C4-2B (cell line): ENCODE measurements around the gene FAM76A.
"Not testable (repeated sequence)": the region's sequence is repeated elsewhere in the genome, so short reads cannot be mapped to it uniquely, and the experiment has no call there.

Experiments
- ZFX ChIP-seq: fragments of 450-650 bp; IDR thresholded peaks from 2 replicates; pipeline ENCODE4 v1.6.1; 2017
- TF ChIP-seq, protein P1 (sequence below): fragments of 450-650 bp; conservative IDR thresholded peaks from 2 replicates; pipeline ENCODE4 v1.5.1; 2017; ENCODE audit warnings: mild to moderate bottlenecking

DNA sequence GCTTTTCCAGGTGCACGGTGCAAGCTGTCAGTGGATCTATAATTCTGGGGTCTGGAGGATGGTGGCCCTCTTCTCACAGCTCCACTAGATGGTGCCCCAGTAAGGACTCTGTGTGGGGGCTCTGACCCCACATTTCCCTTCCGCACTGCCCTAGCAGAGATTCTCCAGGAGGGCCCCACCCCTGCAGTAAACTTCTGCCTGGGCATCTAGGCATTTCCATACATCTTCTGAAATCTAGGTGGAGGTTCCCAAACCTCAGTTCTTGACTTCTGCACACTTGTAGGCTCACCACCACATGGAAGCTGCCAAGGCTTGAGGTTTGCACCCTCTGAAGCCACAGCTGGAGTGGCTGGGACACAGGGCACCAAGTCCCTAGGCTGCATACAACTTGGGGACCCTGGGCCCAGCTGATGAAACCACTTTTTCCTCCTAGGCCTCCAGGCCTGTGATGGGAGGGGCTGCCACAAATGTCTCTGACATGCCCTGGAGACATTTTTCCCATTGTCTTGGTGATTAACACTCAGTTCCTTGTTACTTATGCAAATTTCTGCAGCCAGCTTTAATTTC, 45.5 kb upstream of the FAM76A start:
- TF ChIP-seq, protein P1, sequence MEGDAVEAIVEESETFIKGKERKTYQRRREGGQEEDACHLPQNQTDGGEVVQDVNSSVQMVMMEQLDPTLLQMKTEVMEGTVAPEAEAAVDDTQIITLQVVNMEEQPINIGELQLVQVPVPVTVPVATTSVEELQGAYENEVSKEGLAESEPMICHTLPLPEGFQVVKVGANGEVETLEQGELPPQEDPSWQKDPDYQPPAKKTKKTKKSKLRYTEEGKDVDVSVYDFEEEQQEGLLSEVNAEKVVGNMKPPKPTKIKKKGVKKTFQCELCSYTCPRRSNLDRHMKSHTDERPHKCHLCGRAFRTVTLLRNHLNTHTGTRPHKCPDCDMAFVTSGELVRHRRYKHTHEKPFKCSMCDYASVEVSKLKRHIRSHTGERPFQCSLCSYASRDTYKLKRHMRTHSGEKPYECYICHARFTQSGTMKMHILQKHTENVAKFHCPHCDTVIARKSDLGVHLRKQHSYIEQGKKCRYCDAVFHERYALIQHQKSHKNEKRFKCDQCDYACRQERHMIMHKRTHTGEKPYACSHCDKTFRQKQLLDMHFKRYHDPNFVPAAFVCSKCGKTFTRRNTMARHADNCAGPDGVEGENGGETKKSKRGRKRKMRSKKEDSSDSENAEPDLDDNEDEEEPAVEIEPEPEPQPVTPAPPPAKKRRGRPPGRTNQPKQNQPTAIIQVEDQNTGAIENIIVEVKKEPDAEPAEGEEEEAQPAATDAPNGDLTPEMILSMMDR, result not testable (repeated sequence)
- TF ChIP-seq ZFX, result not testable (repeated sequence)
